GM18870 (cell line): ENCODE results near the gene PLP2.

ENCODE experiments used
- ATAC-seq: cut with Tn5 transposase; IDR thresholded peaks from one replicate; pipeline ENCODE4 v1.9.1; 2021; ENCODE audit warnings: moderate library complexity; ENCODE audit not compliant: unreplicated experiment

Gene PLP2

GRCh38 chrX:49186125-49187027 is 14.7 kb downstream of the PLP2 start, which contains the start of gene PRICKLE3:
TSS of gene PRICKLE3 (minus strand) at chrX:49186373. CDS start at chrX:49186297, 76 bp downstream.
- ATAC-seq: no peak

- ATAC-seq: no peak
These were observed 15.3 kb downstream of the PLP2 start for GRCh38 chrX:49187028-49187394.

- ATAC-seq: no peak
These were observed 15.8 kb downstream of the PLP2 start for GRCh38 chrX:49187526-49187925.

GRCh38 chrX:49188468-49189076 is 16.9 kb downstream of the PLP2 start:
- no peak for ATAC-seq

- no peak for ATAC-seq
These were observed 17.9 kb downstream of the PLP2 start for GRCh38 chrX:49189606-49190005.

GRCh38 chrX:49190821-49191573 is 19.3 kb downstream of the PLP2 start:
- ATAC-seq: peak; percentile 93

- no peak for ATAC-seq
These were observed 19.9 kb downstream of the PLP2 start for GRCh38 chrX:49191574-49192011.

- ATAC-seq: no peak
These were observed 21.1 kb downstream of the PLP2 start for GRCh38 chrX:49192722-49193328.

- no peak for ATAC-seq
These were observed 21.9 kb downstream of the PLP2 start for GRCh38 chrX:49193542-49193964.

- no peak for ATAC-seq
These were observed 25.9 kb downstream of the PLP2 start for GRCh38 chrX:49197543-49198087.

GRCh38 chrX:49198540-49199314 is 27.0 kb downstream of the PLP2 start:
- ATAC-seq: no peak

GRCh38 chrX:49199315-49199595 is 27.6 kb downstream of the PLP2 start:
- ATAC-seq: no peak

GRCh38 chrX:49199906-49200771 is 28.4 kb downstream of the PLP2 start, which contains the start of gene SYP:
TSS of gene SYP (minus strand) at chrX:49200193. CDS start at chrX:49200186, 7 bp downstream.
- ATAC-seq: peak; percentile 52

- no peak for ATAC-seq
These were observed 30.3 kb downstream of the PLP2 start for GRCh38 chrX:49202022-49202421.

- ATAC-seq: no peak
These were observed 31.8 kb downstream of the PLP2 start for GRCh38 chrX:49203536-49203935.

- ATAC-seq: no peak
These were observed 32.3 kb downstream of the PLP2 start for GRCh38 chrX:49204017-49204416.

- ATAC-seq: no peak
These were observed 33.0 kb downstream of the PLP2 start for GRCh38 chrX:49204709-49205108.

- no peak for ATAC-seq
These were observed 33.7 kb downstream of the PLP2 start for GRCh38 chrX:49205443-49205842.

- ATAC-seq: no peak
These were observed 34.8 kb downstream of the PLP2 start for GRCh38 chrX:49206543-49206942.
